NCI-H524 treated with DMSO at 0.1 percent for 48 hours (cell line): ENCODE measurements around the gene NECAB3.

ENCODE experiments used
- DNase-seq: peaks from one replicate; lab custom pipeline; 2025; lab: John Stamatoyannopoulos, UW

NECAB3 gene

GRCh38 chr20:33697129-33697528, 22.9 kb upstream of the NECAB3 start:
- no peak for DNase-seq

GRCh38 chr20:33696448-33696847, 22.2 kb upstream of the NECAB3 start:
- DNase-seq = no peak

GRCh38 chr20:33694639-33695012, 20.4 kb upstream of the NECAB3 start:
- DNase-seq = no peak

GRCh38 chr20:33693741-33694638, 19.8 kb upstream of the NECAB3 start:
- DNase-seq = no peak

- no peak for DNase-seq
Observed at GRCh38 chr20:33693289-33693688, 19.1 kb upstream of the NECAB3 start.

- DNase-seq = no peak
Observed at GRCh38 chr20:33689973-33690372, 15.7 kb upstream of the NECAB3 start.

- no peak for DNase-seq
Observed at GRCh38 chr20:33689493-33689892, 15.3 kb upstream of the NECAB3 start.

- no peak for DNase-seq
Observed at GRCh38 chr20:33688938-33689424, 14.8 kb upstream of the NECAB3 start.

GRCh38 chr20:33687993-33688937, 14.0 kb upstream of the NECAB3 start:
- DNase-seq = no peak

GRCh38 chr20:33687370-33687915, 13.2 kb upstream of the NECAB3 start:
- DNase-seq = no peak

GRCh38 chr20:33686984-33687366, 12.7 kb upstream of the NECAB3 start:
- no peak for DNase-seq

GRCh38 chr20:33686100-33686983, 12.1 kb upstream of the NECAB3 start, which contains the start of gene E2F1:
TSS of gene E2F1 (minus strand) at chr20:33686385. CDS start at chr20:33686264, 121 bp downstream.
- DNase-seq = peak; percentile 82

- peak; percentile 97 for DNase-seq
Observed at GRCh38 chr20:33685328-33686099, 11.3 kb upstream of the NECAB3 start.

GRCh38 chr20:33684533-33685327, 10.5 kb upstream of the NECAB3 start:
- peak; percentile 67 for DNase-seq

- DNase-seq = no peak
Observed at GRCh38 chr20:33681728-33682353, 7.6 kb upstream of the NECAB3 start.

- no peak for DNase-seq
Observed at GRCh38 chr20:33681288-33681687, 7.1 kb upstream of the NECAB3 start.

GRCh38 chr20:33680686-33681085, 6.5 kb upstream of the NECAB3 start:
- DNase-seq = no peak

GRCh38 chr20:33679758-33680485, 5.7 kb upstream of the NECAB3 start:
- DNase-seq = no peak
